GM19372 (cell line): Measurements from ENCODE around the gene GTF3C1.
"Not testable (repeated sequence)": the region's sequence is repeated elsewhere in the genome, so short reads cannot be mapped to it uniquely, and the experiment has no call there.

Experiments used
- ATAC-seq: cut with Tn5 transposase; IDR thresholded peaks from one replicate; pipeline ENCODE4 v1.9.1; 2021; ENCODE audit warnings: mild to moderate bottlenecking, low read depth, moderate library complexity; ENCODE audit not compliant: unreplicated experiment

Gene GTF3C1

GRCh38 chr16:27570986-27571385 is 21.3 kb upstream of the GTF3C1 start:
- not testable (repeated sequence) for ATAC-seq

DNA sequence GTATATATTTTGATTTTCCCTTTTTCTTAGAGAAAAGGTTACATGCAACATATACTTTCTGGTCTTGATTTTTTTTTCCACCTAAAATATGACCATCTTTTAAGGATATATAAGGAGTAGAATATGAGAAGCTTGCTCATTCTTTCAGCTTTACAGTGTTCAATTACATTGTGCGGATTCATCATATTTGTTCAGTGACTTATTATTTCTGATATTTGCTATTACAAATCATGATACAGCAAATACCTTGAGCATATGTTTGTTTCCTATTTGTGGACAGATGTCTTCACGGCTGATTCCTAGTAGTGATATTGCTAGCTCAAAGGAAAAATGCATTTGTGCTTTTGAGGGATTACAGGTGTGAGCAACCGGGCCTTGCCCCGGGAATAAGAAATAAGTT is 18.4 kb upstream of the GTF3C1 start:
- no peak for ATAC-seq

- no peak for ATAC-seq
These were observed 16.7 kb upstream of the GTF3C1 start for GRCh38 chr16:27566417-27566816.

DNA sequence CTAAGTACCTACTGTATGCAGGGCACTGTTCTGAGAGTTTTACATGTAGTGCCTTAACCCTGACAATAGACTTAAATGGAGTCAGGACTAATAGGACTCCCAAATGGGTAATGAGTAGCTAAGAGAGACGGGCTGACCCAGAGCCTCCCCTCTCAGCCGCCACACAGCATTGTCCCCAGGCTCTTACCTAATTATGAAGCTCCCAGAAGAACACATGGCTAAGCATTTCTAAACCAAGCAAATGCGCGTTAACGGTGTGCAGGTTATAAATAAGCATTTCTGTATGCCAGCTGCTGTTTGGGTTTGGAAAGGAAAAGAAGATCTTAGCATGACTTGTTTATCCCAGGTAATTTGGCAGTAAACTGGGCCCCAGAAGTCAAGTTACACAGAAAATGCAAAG is 14.5 kb upstream of the GTF3C1 start:
- no peak for ATAC-seq

- ATAC-seq: no peak
These were observed 11.5 kb upstream of the GTF3C1 start for GRCh38 chr16:27561216-27561615.

- ATAC-seq: no peak
These were observed 9.2 kb upstream of the GTF3C1 start for GRCh38 chr16:27558932-27559331.

DNA sequence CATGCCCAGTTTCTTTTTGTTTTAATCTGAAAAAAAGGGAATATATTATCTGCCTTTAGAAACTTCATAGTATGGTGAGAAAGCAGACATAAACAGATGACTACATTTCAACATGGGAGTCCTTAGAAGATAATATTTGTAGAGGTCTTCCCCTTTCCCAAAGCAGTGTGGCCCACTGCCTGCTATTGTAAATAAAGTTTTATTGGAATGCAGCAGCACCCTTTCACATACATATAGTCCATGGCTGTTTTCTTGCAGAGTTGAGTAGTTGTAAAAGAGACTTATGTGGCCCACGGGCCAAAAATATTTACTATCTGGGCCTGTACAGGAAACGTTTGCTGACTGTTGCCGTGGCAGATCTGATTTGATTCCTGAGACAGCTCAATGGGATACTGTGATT is 8.7 kb upstream of the GTF3C1 start:
- no peak for ATAC-seq

- no peak for ATAC-seq
These were observed 6.8 kb upstream of the GTF3C1 start for GRCh38 chr16:27556471-27556870.

DNA sequence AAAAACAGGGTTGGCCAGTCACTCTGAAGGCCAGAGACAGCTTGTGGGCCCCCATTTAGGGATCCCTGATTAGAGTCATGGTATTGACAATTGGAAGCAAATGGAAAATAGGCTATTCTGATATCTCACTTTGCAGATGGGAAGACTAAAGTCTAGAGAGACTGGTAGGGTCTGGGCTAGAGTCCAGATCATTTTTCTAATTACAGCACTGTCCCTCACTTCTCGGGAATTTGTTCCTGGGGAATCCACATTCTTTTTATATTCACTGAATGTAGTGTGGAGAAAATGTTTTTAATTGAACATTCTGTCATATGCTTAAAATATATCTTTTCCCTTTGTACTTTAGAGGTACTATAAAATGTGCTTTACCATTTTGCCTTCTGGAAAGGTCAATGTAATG is 1.3 kb upstream of the GTF3C1 start:
- no peak for ATAC-seq

DNA sequence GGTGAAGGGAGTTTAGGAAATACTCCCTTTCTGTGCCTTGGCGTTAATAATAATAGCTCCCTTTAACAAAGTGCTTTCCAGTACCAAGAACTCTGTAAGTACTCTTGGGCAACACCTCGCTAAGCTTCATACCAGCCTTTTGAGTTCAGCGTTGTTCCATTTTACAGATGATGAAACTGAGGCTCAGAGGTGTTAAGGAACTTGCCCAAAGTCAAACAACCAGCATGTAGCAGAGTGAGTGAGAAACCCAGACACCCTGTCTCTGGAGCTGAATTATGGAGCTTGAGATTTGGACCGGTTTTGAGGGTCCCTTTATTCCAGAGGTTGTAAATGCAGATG is 838 bp upstream of the GTF3C1 start:
- ATAC-seq: no peak

GRCh38 chr16:27549464-27549745 is 308 bp downstream of the GTF3C1 start:
- ATAC-seq: peak; percentile 31

GRCh38 chr16:27547851-27548250 is 1.9 kb downstream of the GTF3C1 start:
- no peak for ATAC-seq

GRCh38 chr16:27547134-27547533 is 2.6 kb downstream of the GTF3C1 start:
- no peak for ATAC-seq

GRCh38 chr16:27544671-27545070 is 5.0 kb downstream of the GTF3C1 start:
- ATAC-seq: no peak

GRCh38 chr16:27543801-27544200 is 5.9 kb downstream of the GTF3C1 start:
- ATAC-seq: no peak

DNA sequence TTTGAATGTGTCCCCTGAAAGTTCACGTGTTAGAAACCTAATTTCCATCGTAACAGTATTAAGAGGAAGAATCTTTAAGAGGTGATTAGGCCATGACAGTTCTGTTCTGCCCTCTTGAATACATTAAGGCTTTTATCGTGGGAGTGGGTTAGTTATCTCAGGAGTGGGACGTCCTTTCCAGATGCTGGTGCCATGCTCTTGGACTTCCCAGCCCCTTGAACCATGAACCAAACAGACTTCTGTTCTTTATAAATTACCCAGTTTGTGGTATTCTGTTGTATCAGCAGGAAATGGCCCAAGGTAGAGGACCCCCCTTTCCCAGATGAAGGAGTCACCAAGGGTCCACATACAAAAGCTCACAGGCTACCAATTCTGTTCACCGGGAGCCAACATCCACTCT is 10.1 kb downstream of the GTF3C1 start:
- no peak for ATAC-seq

DNA sequence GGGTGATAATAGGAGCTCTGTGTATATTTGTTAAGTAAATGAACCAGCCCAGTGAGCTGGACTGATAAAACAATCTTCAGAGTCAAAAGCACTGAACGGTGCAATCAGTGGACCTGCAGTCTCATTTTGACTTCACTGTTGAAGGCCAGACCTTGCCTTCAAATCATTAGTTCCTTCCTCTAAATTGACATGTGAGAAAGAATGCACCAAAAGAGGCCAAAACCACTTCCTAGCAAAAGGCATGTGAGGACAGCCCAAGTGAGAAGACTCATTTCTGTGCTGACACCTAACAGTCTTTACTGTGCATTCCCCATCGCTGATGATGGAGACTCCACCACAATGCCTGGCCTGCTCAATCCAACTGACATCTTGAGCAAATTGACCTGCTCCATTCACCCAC is 10.6 kb downstream of the GTF3C1 start:
- ATAC-seq: no peak

- no peak for ATAC-seq
These were observed 11.2 kb downstream of the GTF3C1 start for GRCh38 chr16:27538528-27538927.

DNA sequence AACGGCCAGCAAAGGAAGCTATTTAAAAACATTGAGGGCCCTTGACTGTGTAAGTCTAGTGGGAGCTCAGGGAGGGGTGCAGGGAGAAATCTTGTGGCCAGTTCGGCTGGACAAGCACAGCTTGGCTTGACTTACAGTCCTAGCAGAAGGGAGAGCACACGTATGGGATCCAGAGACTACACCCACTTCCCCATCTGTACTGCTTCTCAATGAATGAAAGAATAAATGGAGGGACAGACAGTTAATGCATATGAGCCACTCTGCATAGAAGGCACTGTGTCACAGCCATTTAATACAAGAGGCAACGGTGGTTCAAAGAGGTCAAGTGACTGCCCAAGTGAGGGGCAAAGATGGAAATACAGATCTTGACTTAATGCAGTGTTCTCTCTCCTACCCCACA is 15.5 kb downstream of the GTF3C1 start:
- no peak for ATAC-seq

- ATAC-seq: no peak
These were observed 17.6 kb downstream of the GTF3C1 start for GRCh38 chr16:27531826-27532800.

DNA sequence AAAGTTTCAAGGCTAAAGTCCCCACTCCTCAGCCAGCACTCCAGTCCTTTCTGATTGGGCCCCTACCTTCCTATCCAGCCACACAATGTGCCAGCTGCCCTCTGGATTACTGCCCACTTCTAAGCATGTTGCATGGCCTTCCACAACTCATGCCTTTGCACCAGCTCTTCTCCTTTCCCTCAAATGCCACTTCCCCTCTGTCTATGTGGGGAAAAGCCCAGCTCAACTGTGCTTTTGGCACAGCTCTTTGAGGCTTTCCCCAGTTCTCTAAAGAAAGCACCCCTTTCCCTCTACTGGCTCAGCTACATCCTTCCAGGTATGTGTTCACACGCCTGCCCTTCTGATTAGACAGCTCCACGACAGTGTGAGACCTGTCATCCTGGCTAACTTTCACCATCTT is 18.5 kb downstream of the GTF3C1 start:
- ATAC-seq: no peak

GRCh38 chr16:27529962-27530361 is 19.8 kb downstream of the GTF3C1 start:
- ATAC-seq: no peak

DNA sequence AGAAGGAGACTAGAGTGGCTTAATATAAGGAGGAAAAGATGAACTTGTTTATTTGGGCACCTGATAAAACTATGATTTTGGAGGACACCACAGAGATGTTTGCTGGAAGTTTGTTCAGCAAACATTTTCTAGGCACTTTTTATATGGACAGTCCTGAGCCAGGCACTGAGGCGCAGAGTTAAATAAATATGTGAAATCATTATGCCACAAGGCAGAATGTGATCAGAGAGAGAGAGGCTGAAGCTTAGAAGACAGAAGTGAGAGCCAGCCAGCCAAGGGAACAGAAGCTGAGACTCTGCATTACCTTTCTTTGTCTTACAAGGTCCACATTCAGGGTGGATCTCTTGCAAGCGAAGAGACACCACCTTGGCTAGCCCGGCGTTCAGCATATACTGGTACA is 21.4 kb downstream of the GTF3C1 start:
- no peak for ATAC-seq
